SK-N-SH (cell line): ENCODE measurements around the gene ZFYVE27. TPM values are rescaled to one million over a fixed set of nuclear protein-coding genes. Genes with fewer than 3 reads are reported as not detected.

ENCODE experiments used
- CTCF ChIA-PET: fragments of 300-600, 350-600 bp; formaldehyde crosslinking; extraction: SDS; loops from one replicate; lab custom pipeline; 2021; lab: Yijun Ruan, JAX
- POLR2A ChIA-PET: fragments of 350-600 bp; sonication (Branson Sonifier 250); formaldehyde crosslinking; extraction: SDS; loops from one replicate; lab custom pipeline; 2020; ENCODE audit warnings: antibody characterized with exemption, inconsistent platforms; lab: Yijun Ruan, JAX
- DNase-seq: peaks from one replicate; pipeline ENCODE4 v3.0.0; 2012
- H2AFZ ChIP-seq: fragments of 200-600 bp; sonication (generic); 2 replicates; pipeline ENCODE4 v1.8.1; 2016; ENCODE audit warnings: antibody characterized with exemption, mild to moderate bottlenecking, low read depth
- H3F3A ChIP-seq: fragments of 200-600 bp; sonication (generic); replicated peaks from 2 replicates; pipeline ENCODE3; 2016; ENCODE audit warnings: antibody characterized with exemption, mild to moderate bottlenecking; ENCODE audit not compliant: insufficient read depth
- H3K27ac ChIP-seq, 2 experiments: fragments of 200-500 bp in 1 of 2; fragments of 200-600 bp in 1 of 2; sonication (Bioruptor generic) in 1 of 2; sonication (generic), shearing (Covaris generic) in 1 of 2; 2 replicates each; pipeline versions ENCODE4 v1.5.1 to v1.6.1; 2014 to 2016; ENCODE audit warnings: low read depth in 2 of 2, inconsistent platforms in 1 of 2, low read length in 1 of 2, mild to moderate bottlenecking in 1 of 2, mixed read lengths in 1 of 2
- H3K27me3 ChIP-seq: fragments of 200-600 bp; sonication (generic), shearing (Covaris generic); 2 replicates; pipeline ENCODE4 v1.6.1; 2016; ENCODE audit warnings: mixed run types; ENCODE audit not compliant: insufficient read depth
- H3K36me3 ChIP-seq, 2 experiments: fragments of 200-500 bp in 1 of 2; fragments of 200-600 bp in 1 of 2; sonication (Bioruptor generic) in 1 of 2; sonication (generic) in 1 of 2; replicated peaks in 1 of 2; 2 replicates each; pipeline versions ENCODE3 to v1.5.1; 2014 to 2016; ENCODE audit warnings: low read length in 1 of 2, mild to moderate bottlenecking in 1 of 2; ENCODE audit not compliant: insufficient read depth in 2 of 2, control insufficient read depth in 1 of 2
- H3K4me1 ChIP-seq, 2 experiments: fragments of 200-500 bp in 1 of 2; fragments of 200-600 bp in 1 of 2; sonication (Bioruptor generic) in 1 of 2; sonication (generic), shearing (Covaris generic) in 1 of 2; 2 replicates each; pipeline versions ENCODE4 v1.5.1 to v1.6.1; 2014 to 2016; ENCODE audit warnings: low read depth in 1 of 2, low read length in 1 of 2, mixed run types in 1 of 2; ENCODE audit not compliant: insufficient read depth in 2 of 2, control insufficient read depth in 1 of 2
- H3K4me2 ChIP-seq: fragments of 200-600 bp; sonication (generic), shearing (Covaris generic); 2 replicates; pipeline ENCODE4 v1.6.1; 2017; ENCODE audit warnings: mixed run types
- H3K4me3 ChIP-seq, 2 experiments: fragments of 200-500 bp in 1 of 2; fragments of 200-600 bp in 1 of 2; sonication (Bioruptor generic) in 1 of 2; sonication (generic), shearing (Covaris generic) in 1 of 2; 2 replicates each; pipeline versions ENCODE4 v1.5.1 to v1.8.1; 2014 to 2016; ENCODE audit warnings: low read depth in 2 of 2, inconsistent platforms in 1 of 2, low read length in 1 of 2, mild to moderate bottlenecking in 1 of 2, mixed read lengths in 1 of 2, moderate library complexity in 1 of 2
- H3K79me2 ChIP-seq: fragments of 200-600 bp; sonication (generic); 2 replicates; pipeline ENCODE4 v1.8.1; 2017; ENCODE audit warnings: mild to moderate bottlenecking; ENCODE audit not compliant: insufficient read depth
- H3K9ac ChIP-seq: fragments of 200-600 bp; sonication (generic); 2 replicates; pipeline ENCODE4 v1.6.1; 2017; ENCODE audit warnings: mixed run types
- H3K9me2 ChIP-seq: fragments of 200-600 bp; sonication (generic); 2 replicates; pipeline ENCODE4 v1.6.1; 2017; ENCODE audit warnings: mixed run types
- H3K9me3 ChIP-seq: fragments of 200-600 bp; sonication (generic); 2 replicates; pipeline ENCODE4 v1.6.1; 2017; ENCODE audit warnings: mixed run types, mild to moderate bottlenecking, moderate library complexity
- H4K20me1 ChIP-seq: fragments of 200-600 bp; sonication (generic); 2 replicates; pipeline ENCODE4 v1.6.1; 2017; ENCODE audit warnings: mild to moderate bottlenecking, mixed run types; ENCODE audit not compliant: insufficient read depth
- ELF1 ChIP-seq: IDR thresholded peaks from 2 replicates; pipeline ENCODE4 v1.4.0; 2012
- FOSL2 ChIP-seq: IDR thresholded peaks from 2 replicates; pipeline ENCODE4 v1.4.0; 2012; ENCODE audit warnings: low read depth, mild to moderate bottlenecking, moderate library complexity, borderline replicate concordance
- FOXM1 ChIP-seq: IDR thresholded peaks from 2 replicates; pipeline ENCODE4 v1.4.0; 2012; ENCODE audit warnings: low read depth, mild to moderate bottlenecking
- GABPA ChIP-seq: IDR thresholded peaks from 2 replicates; pipeline ENCODE4 v1.4.0; 2012; ENCODE audit warnings: low read depth, mild to moderate bottlenecking
- MAX ChIP-seq: IDR thresholded peaks from 2 replicates; pipeline ENCODE4 v1.4.0; 2012; ENCODE audit warnings: low read depth
- MEF2A ChIP-seq: IDR thresholded peaks from 2 replicates; pipeline ENCODE4 v1.4.0; 2012; ENCODE audit warnings: low read depth, borderline replicate concordance
- NFIC ChIP-seq: IDR thresholded peaks from 2 replicates; pipeline ENCODE4 v1.4.0; 2012; ENCODE audit warnings: borderline replicate concordance
- NRF1 ChIP-seq: IDR thresholded peaks from 2 replicates; pipeline ENCODE4 v1.6.1; 2012; ENCODE audit warnings: low read depth, mild to moderate bottlenecking, low read length
- PBX3 ChIP-seq: IDR thresholded peaks from 2 replicates; pipeline ENCODE4; 2012
- RAD21 ChIP-seq: IDR thresholded peaks from 2 replicates; pipeline ENCODE4 v1.6.1; 2012; ENCODE audit warnings: mild to moderate bottlenecking, low read length
- RFX5 ChIP-seq: IDR thresholded peaks from 2 replicates; pipeline ENCODE4 v1.6.1; 2012; ENCODE audit warnings: mild to moderate bottlenecking, improper control_type of control experiment, low read length
- RXRA ChIP-seq: IDR thresholded peaks from 2 replicates; pipeline ENCODE4 v1.4.0; 2012; ENCODE audit warnings: low read depth, mild to moderate bottlenecking, borderline replicate concordance
- SIN3A ChIP-seq: IDR thresholded peaks from 2 replicates; pipeline ENCODE4 v1.6.1; 2012; ENCODE audit warnings: low read depth, mild to moderate bottlenecking, low read length, moderate library complexity, borderline replicate concordance
- SMC3 ChIP-seq: IDR thresholded peaks from 2 replicates; pipeline ENCODE4 v1.6.1; 2012; ENCODE audit warnings: low read depth, low read length, improper control_type of control experiment
- TCF12 ChIP-seq: IDR thresholded peaks from 2 replicates; pipeline ENCODE4 v1.4.0; 2012
- WGBS: methylation state at CpG from one replicate; pipeline ENCODE4 v1.1.6; 2017; ENCODE audit warnings: low lambda C conversion rate; 5-methylcytosine and 5-hydroxymethylcytosine counted together
- polyA plus RNA-seq, 3 experiments: library from polyadenylated mRNA; depleted of rRNA; stranded (reverse); fragments of >200 nt; gene quantifications; 2 replicates each; pipeline ENCODE4 v1.2.3, GENCODE V29; 2012
- TF ChIP-seq, protein P1 (sequence below): IDR thresholded peaks from 2 replicates; pipeline ENCODE4 v1.4.0; 2012; ENCODE audit warnings: low read depth, borderline replicate concordance
- TF ChIP-seq, protein P2 (sequence below): fragments of 150-350 bp; IDR thresholded peaks from 2 replicates; pipeline ENCODE4 v1.6.1; 2017; ENCODE audit warnings: antibody characterized with exemption, low read length, low read depth, borderline replicate concordance

Gene ZFYVE27
- polyA plus RNA-seq, 1 of the 3 experiments (the other 2 are of a cell fraction), result 30.5 TPM

DNA sequence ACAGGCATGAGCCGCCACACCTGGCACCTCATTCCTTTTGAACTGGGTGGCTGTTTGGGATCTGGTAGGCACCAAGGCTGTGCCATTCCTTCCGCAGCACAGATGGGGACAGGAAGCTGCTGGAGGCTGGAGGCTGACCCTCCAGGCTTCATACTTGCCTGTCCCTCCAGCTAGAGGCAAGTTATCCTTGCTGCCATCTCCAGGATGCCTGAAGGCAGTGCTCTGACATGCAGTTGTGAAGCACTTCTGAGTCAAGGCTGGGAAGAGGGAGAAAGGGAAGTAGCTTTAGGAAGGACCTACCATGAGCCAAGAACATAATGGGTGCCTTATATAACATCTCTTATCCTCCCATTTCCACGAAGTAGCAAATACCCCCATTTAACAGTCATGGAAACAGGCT, 13.9 kb upstream of the ZFYVE27 start:
- Histone ChIP-seq H3F3A (peaks cover 3% of the 10 kb centered on the region), H3K27me3 (no peaks in the 10 kb centered on the region), H3K27ac (no peak overlapping the region), H3K79me2 (0 out of 2 replicates have a peak, but pooled peaks cover 4% of the 10 kb centered on the region), H3K9ac (no peak overlapping the region), H3K9me3 (no peaks in the 10 kb centered on the region), H4K20me1 (no peaks in the 10 kb centered on the region), H3K4me2 (no peak overlapping the region), H3K36me3 (peaks cover 4 to 8% of the 10 kb centered on the region in 2 experiments), H3K9me2 (no peaks in the 10 kb centered on the region), H2AFZ (no peak overlapping the region), H3K4me1 (peaks cover 0 to 15% of the 10 kb centered on the region in 2 experiments; a peak in 1 of 4 replicates), H3K4me3 (no peak overlapping the region)
- DNase-seq, result no peak
- ChIA-PET CTCF (interaction anchor here (1.1 to 25.0 kb wide), 4 partner anchors 7 to 45 kb away, joined by 3 to 687 read pairs (median 358); partner anchors contain the start of genes MARVELD1 and ZFYVE27), POLR2A (interaction anchor here (1.1 kb wide), 1 partner anchor 39 kb away, joined by 4 read pairs; no protein-coding TSS in a partner anchor)
- 74% methylated on average over 2 of the region's 3 CpGs for WGBS
- TF ChIP-seq RAD21, result no peak
- TF ChIP-seq RFX5, result no peak
- no peak for TF ChIP-seq ELF1
- no peak for TF ChIP-seq GABPA
- TF ChIP-seq RXRA, result no peak
- no peak for TF ChIP-seq MEF2A
- no peak for TF ChIP-seq FOSL2
- no peak for TF ChIP-seq MAX
- no peak for TF ChIP-seq TCF12
- TF ChIP-seq SIN3A, result no peak

- no peak for TF ChIP-seq PBX3
- TF ChIP-seq SIN3A, result no peak
- TF ChIP-seq, protein P1, sequence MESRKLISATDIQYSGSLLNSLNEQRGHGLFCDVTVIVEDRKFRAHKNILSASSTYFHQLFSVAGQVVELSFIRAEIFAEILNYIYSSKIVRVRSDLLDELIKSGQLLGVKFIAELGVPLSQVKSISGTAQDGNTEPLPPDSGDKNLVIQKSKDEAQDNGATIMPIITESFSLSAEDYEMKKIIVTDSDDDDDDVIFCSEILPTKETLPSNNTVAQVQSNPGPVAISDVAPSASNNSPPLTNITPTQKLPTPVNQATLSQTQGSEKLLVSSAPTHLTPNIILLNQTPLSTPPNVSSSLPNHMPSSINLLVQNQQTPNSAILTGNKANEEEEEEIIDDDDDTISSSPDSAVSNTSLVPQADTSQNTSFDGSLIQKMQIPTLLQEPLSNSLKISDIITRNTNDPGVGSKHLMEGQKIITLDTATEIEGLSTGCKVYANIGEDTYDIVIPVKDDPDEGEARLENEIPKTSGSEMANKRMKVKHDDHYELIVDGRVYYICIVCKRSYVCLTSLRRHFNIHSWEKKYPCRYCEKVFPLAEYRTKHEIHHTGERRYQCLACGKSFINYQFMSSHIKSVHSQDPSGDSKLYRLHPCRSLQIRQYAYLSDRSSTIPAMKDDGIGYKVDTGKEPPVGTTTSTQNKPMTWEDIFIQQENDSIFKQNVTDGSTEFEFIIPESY, result no peak
- no peak for TF ChIP-seq MAX
- TF ChIP-seq, protein P2, sequence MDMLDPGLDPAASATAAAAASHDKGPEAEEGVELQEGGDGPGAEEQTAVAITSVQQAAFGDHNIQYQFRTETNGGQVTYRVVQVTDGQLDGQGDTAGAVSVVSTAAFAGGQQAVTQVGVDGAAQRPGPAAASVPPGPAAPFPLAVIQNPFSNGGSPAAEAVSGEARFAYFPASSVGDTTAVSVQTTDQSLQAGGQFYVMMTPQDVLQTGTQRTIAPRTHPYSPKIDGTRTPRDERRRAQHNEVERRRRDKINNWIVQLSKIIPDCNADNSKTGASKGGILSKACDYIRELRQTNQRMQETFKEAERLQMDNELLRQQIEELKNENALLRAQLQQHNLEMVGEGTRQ, result no peak
- no peak for TF ChIP-seq NRF1
- TF ChIP-seq FOXM1, result no peak
- TF ChIP-seq SMC3, result no peak
- TF ChIP-seq NFIC, result no peak
- Histone ChIP-seq H3K27me3 (no peaks in the 10 kb centered on the region), H3K9me2 (no peaks in the 10 kb centered on the region), H3K9ac (no peak overlapping the region), H4K20me1 (no peaks in the 10 kb centered on the region), H3K79me2 (0 out of 2 replicates have a peak, but pooled peaks cover 4% of the 10 kb centered on the region), H3K27ac (no peak overlapping the region), H3K9me3 (no peaks in the 10 kb centered on the region), H3K4me1 (peaks cover 0 to 2% of the 10 kb centered on the region in 2 experiments; a peak in 1 of 4 replicates), H2AFZ (no peak overlapping the region), H3K4me3 (no peak overlapping the region), H3K4me2 (no peak overlapping the region), H3F3A (peaks cover 3% of the 10 kb centered on the region), H3K36me3 (no peaks in the 10 kb centered on the region)
- DNase-seq, result no peak
- WGBS, result 66% methylated on average over 5 of the region's 5 CpGs
- CTCF ChIA-PET, result interaction anchor here (0.8 to 25.0 kb wide), 8 partner anchors 5 to 145 kb away, joined by 3 to 687 read pairs (median 5); partner anchors contain the start of genes MARVELD1 and ZFYVE27
- POLR2A ChIA-PET, result interaction anchor here (1.8 kb wide), 1 partner anchor 10 kb away, joined by 6 read pairs; the partner anchor contains the start of gene MARVELD1
These were observed 12.5 kb upstream of the ZFYVE27 start for GRCh38 chr10:97724341-97724941.
